Smooth muscle cell (in vitro differentiated cells): Measurements from ENCODE around the gene SLC35E1. TPM values are rescaled to one million over a fixed set of nuclear protein-coding genes. Genes with fewer than 3 reads are reported as not detected.

Experiments
- DNase-seq: peaks from one replicate; lab custom pipeline; 2025; ENCODE audit not compliant: unreplicated experiment; lab: John Stamatoyannopoulos, UW
- H2AFZ ChIP-seq: fragments of 200-600 bp; sonication (generic); 2 replicates; pipeline ENCODE4 v1.6.0; 2016; ENCODE audit warnings: antibody characterized with exemption, low read depth, mild to moderate bottlenecking
- H3F3A ChIP-seq: fragments of 200-600 bp; sonication (generic); 2 replicates; pipeline ENCODE4 v1.6.0; 2017; ENCODE audit warnings: antibody characterized with exemption, low read depth
- H3K27ac ChIP-seq: fragments of 200-600 bp; sonication (generic); 2 replicates; pipeline ENCODE4 v1.5.1; 2016; ENCODE audit warnings: low read depth, mild to moderate bottlenecking
- H3K27me3 ChIP-seq: fragments of 200-600 bp; sonication (generic); 2 replicates; pipeline ENCODE4 v1.6.1; 2016; ENCODE audit warnings: low read depth, mild to moderate bottlenecking
- H3K36me3 ChIP-seq: fragments of 200-600 bp; sonication (generic); 2 replicates; pipeline ENCODE4 v1.5.1; 2016; ENCODE audit warnings: low read depth
- H3K4me1 ChIP-seq: fragments of 200-600 bp; sonication (generic); 2 replicates; pipeline ENCODE4 v1.5.1; 2016; ENCODE audit warnings: low read depth
- H3K4me2 ChIP-seq: fragments of 200-600 bp; sonication (generic); 2 replicates; pipeline ENCODE4 v1.6.0; 2016; ENCODE audit warnings: mild to moderate bottlenecking
- H3K4me3 ChIP-seq: fragments of 200-600 bp; sonication (generic); 2 replicates; pipeline ENCODE4 v1.5.1; 2016; ENCODE audit warnings: mild to moderate bottlenecking
- H3K79me2 ChIP-seq: fragments of 200-600 bp; sonication (generic); 2 replicates; pipeline ENCODE4 v1.6.0; 2016; ENCODE audit warnings: low read depth, mild to moderate bottlenecking
- H3K9ac ChIP-seq: fragments of 200-600 bp; sonication (generic); 2 replicates; pipeline ENCODE4 v1.6.0; 2016; ENCODE audit warnings: low read depth
- H3K9me3 ChIP-seq: fragments of 200-600 bp; sonication (generic); replicated peaks from 2 replicates; pipeline ENCODE4 v1.5.1; 2016; ENCODE audit warnings: low read depth
- H4K20me1 ChIP-seq: fragments of 200-600 bp; sonication (generic); 2 replicates; pipeline ENCODE4 v1.6.0; 2016; ENCODE audit warnings: low read depth
- CTCF ChIP-seq: fragments of 200-600 bp; sonication (generic); IDR thresholded peaks from 2 replicates; pipeline ENCODE4 v1.5.1; 2017; ENCODE audit warnings: borderline replicate concordance, mild to moderate bottlenecking, antibody characterized with exemption; ENCODE audit not compliant: insufficient read depth, poor library complexity, severe bottlenecking
- WGBS: methylation state at CpG from one replicate; pipeline ENCODE4 v1.1.7; 2016; ENCODE audit warnings: low lambda C conversion rate; 5-methylcytosine and 5-hydroxymethylcytosine counted together
- polyA plus RNA-seq: library from polyadenylated mRNA; unstranded; fragments of >200 nt; fragmentation: Nextera tagmentation; extraction: Ambion mirVana; gene quantifications from 2 replicates; pipeline ENCODE4 v1.2.1, GENCODE V29; 2016
- total RNA-seq: library from RNA; depleted of rRNA; stranded (reverse); fragments of >200 nt; gene quantifications from 2 replicates; pipeline ENCODE4 v1.2.3, GENCODE V29; 2014

SLC35E1 gene
- total and polyA plus RNA-seq, 2 experiments from 2014 or later = 35.3 to 37.3 TPM

- H3K79me2 ChIP-seq = peaks cover 94% of the 10 kb centered on the region
- no peak overlapping the region for H3K4me2 ChIP-seq
- no peaks in the 10 kb centered on the region for H3K27me3 ChIP-seq
- 95% methylated on average over 3 of the region's 3 CpGs for WGBS
- no peaks in the 10 kb centered on the region for H3K36me3 ChIP-seq
- DNase-seq = no peak
- no peak overlapping the region for H2AFZ ChIP-seq
- H4K20me1 ChIP-seq = peaks cover 100% of the 10 kb centered on the region
- no peak overlapping the region for H3K9ac ChIP-seq
- H3K4me1 ChIP-seq = no peaks in the 10 kb centered on the region
- H3K4me3 ChIP-seq = no peak overlapping the region
- H3K9me3 ChIP-seq = no peaks in the 10 kb centered on the region
- H3F3A ChIP-seq = no peaks in the 10 kb centered on the region
- TF ChIP-seq CTCF = no peak
- no peak overlapping the region for H3K27ac ChIP-seq
Measured at GRCh38 chr19:16605115-16605514, 32.9 kb upstream of the SLC35E1 start.

DNA sequence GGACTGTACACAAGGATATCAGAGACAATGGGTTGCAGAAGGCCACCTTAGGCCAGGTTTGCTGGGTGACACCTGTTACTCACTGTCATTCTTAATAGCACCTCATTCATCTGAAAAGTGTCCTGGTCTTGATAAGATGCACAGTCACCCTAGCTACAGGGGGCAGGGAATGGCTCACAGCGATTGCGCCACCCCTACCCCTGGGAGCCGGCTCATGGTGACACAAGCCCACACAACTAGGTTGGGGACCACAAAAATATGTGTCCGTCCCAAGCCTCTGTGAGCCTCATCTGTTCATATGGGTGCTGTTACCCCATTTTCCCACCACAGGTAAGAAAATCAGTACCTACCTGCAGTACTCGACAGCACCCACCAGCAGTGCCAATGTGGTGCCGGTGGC is 32.4 kb upstream of the SLC35E1 start:
- 96% methylated on average over 6 of the region's 6 CpGs for WGBS
- H3K79me2 ChIP-seq = peaks cover 94% of the 10 kb centered on the region
- H3K9me3 ChIP-seq = no peaks in the 10 kb centered on the region
- DNase-seq = no peak
- H3K4me2 ChIP-seq = no peak overlapping the region
- no peak overlapping the region for H3K9ac ChIP-seq
- peaks cover 100% of the 10 kb centered on the region for H4K20me1 ChIP-seq
- no peaks in the 10 kb centered on the region for H3K4me1 ChIP-seq
- H2AFZ ChIP-seq = no peak overlapping the region
- no peaks in the 10 kb centered on the region for H3K27me3 ChIP-seq
- no peaks in the 10 kb centered on the region for H3K36me3 ChIP-seq
- H3K27ac ChIP-seq = no peak overlapping the region
- no peak for TF ChIP-seq CTCF
- H3F3A ChIP-seq = no peaks in the 10 kb centered on the region
- no peak overlapping the region for H3K4me3 ChIP-seq

- H3F3A ChIP-seq = no peaks in the 10 kb centered on the region
- TF ChIP-seq CTCF = no peak
- no peak for DNase-seq
- H4K20me1 ChIP-seq = peaks cover 100% of the 10 kb centered on the region
- H3K27ac ChIP-seq = no peak overlapping the region
- WGBS = 95% methylated on average over 3 of the region's 3 CpGs
- H3K4me3 ChIP-seq = no peak overlapping the region
- H3K27me3 ChIP-seq = no peaks in the 10 kb centered on the region
- no peaks in the 10 kb centered on the region for H3K4me1 ChIP-seq
- H3K9ac ChIP-seq = no peak overlapping the region
- H3K9me3 ChIP-seq = no peaks in the 10 kb centered on the region
- H3K79me2 ChIP-seq = peaks cover 99% of the 10 kb centered on the region
- H3K4me2 ChIP-seq = no peak overlapping the region
- H2AFZ ChIP-seq = no peak overlapping the region
- H3K36me3 ChIP-seq = no peaks in the 10 kb centered on the region
Measured at GRCh38 chr19:16603090-16603489, 30.9 kb upstream of the SLC35E1 start.

GRCh38 chr19:16601378-16602052 is 29.3 kb upstream of the SLC35E1 start:
- Histone ChIP-seq H3K27ac (no peak overlapping the region), H3K27me3 (no peaks in the 10 kb centered on the region), H3F3A (no peaks in the 10 kb centered on the region), H4K20me1 (peaks cover 100% of the 10 kb centered on the region), H3K36me3 (no peaks in the 10 kb centered on the region), H3K4me3 (no peak overlapping the region), H3K9ac (no peak overlapping the region), H2AFZ (no peak overlapping the region), H3K4me1 (no peaks in the 10 kb centered on the region), H3K9me3 (no peaks in the 10 kb centered on the region), H3K4me2 (no peak overlapping the region), H3K79me2 (peaks cover 100% of the 10 kb centered on the region)
- DNase-seq = no peak
- 95% methylated on average over 20 of the region's 20 CpGs for WGBS
- no peak for TF ChIP-seq CTCF
